Fibroblast of gingiva (primary cell): Measurements from ENCODE around the gene ZG16.
"Not testable (repeated sequence)": the region's sequence is repeated elsewhere in the genome, so short reads cannot be mapped to it uniquely, and the experiment has no call there.

Experiments
- DNase-seq: peaks from one replicate; pipeline ENCODE4 v3.0.0-alpha.2; 2011; ENCODE audit warnings: low read depth

Gene ZG16, protein sequence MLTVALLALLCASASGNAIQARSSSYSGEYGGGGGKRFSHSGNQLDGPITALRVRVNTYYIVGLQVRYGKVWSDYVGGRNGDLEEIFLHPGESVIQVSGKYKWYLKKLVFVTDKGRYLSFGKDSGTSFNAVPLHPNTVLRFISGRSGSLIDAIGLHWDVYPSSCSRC

DNA sequence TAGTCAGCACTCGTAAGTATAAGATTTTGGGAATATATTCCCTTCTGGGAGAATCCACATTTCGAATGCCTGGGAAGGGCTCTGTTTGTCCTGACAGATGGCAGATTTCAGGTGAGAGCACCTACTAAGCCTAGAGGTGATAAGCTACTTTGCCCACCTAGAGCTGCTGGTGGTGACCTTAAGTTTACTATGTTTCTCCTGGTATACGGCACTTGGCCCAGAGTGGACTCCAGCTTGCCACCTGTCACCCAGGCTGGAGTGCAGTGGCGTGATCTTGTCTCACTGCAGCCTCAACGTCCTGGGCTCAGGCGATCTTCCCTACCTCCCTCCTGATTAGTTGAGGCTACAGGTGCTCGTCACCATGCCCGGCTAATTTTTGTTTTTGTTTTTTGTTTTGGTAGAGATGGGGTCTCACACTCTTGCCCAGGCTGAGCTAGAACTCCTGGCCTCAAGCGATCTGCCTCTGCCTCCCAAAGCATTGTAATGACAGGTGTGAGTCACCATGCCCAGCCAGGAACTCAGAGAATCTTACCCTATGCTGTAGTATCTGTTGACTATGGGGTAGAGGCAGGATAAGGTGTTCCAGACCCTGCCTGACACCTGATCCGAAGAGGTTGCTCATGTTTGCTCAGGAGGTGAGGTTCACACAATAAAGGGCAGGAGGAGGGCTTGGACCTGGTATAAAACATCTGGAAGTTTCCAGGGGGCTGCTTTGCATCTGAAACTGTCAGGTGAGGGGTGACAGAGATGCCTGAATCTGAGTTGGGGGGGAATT is at the start of gene ZG16:
TSS of gene ZG16 (plus strand) at position 681 of the 775 bp plus-strand sequence. CDS start 1,011 bp downstream, outside the sequence.
- DNase-seq: no peak

DNA sequence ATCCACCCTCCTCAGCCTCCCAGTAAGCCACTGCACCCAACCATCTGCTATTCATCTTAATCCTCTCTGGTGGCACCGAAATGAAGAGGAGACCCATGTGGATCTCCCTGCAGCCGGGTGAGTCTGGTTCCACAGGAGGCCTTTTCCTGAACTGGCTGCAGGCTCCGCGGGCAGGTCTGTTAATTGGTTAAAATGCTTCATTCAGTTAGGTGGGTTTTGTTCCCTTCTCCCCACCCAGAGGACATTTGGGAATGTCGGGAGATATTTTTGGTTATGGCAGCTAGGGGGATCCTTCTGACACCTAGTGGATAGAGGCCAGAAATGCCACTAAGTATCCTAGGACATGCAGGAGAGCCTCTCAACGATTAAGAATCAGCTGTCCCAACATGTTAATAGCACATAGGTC is 48.9 kb upstream of the ZG16 start:
- peak; percentile 33 for DNase-seq

DNA sequence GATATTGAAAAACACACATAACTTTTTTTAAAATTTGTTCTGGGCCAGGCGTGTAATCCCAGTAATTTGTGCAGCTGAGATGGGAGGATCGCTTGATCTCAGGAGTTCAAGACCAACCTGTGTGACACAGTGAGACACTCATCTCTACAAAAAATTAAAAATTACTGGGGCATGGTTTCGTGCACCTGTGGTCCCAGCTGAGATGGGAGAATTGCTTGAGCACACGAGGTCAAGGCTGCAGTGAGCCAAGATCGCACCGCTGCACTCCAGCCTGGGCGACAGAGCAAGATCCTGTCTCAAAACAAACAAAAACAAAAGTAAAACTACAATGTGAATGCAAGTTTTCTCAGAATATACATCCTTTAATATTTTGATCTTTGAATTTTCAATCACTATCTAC is 47.4 kb upstream of the ZG16 start:
- no peak for DNase-seq

DNA sequence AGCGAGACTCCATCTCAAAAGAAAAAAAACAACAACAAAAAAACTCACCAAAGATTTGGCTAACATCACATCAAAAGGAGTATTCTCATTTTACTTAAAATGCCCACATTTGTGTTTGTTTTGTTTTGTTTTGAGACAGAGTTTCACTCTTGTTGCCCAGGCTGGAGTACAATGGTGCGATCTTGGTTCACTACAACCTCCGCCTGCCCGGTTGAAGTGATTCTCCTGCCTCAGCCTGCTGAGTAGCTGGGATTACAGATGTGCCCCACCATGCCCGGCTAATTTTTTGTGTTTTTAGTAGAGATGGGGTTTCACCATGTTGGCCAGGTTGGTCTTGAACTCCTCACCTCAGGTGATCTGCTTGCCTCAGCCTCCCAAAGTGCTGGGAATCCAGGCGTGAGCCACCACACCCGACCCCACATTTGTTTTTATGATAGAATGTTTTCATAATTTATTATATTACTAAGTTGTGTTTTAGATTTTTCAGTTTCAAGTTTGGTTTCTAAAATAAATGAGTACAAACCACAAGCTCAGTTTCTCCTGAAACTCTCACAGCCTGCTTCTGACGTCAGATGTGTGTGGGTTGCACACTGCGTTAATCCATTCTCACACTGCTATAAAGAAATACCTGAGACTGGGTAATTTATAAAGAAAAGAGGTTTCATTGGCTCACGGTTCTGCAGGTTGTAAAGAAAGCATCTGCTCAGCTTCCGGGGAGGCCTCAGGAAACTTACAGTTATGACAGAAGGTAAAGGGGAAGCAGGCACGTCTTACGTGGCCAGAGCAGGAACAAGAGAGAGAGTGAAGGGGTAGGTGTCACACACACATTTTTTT is 46.1 kb upstream of the ZG16 start:
- not testable (repeated sequence) for DNase-seq

DNA sequence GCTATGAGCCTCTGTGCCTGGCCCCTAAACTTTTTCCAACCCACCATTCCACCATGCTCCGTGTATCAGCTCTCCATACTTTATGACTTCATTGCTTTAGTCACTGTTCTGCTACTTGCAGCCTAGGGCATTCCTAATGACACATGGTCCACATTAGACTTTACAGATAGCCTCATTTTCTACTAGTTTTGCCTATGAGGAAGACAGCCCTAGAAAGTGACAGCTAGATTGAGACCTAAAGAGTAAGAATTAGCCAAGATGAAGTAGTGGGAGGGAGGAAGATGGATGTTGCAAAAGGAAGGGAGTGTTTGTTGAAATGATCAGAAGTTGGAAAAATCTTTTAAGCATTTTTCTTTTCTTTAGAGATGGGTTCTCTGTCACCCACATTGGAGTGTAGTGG is 43.3 kb upstream of the ZG16 start:
- no peak for DNase-seq

DNA sequence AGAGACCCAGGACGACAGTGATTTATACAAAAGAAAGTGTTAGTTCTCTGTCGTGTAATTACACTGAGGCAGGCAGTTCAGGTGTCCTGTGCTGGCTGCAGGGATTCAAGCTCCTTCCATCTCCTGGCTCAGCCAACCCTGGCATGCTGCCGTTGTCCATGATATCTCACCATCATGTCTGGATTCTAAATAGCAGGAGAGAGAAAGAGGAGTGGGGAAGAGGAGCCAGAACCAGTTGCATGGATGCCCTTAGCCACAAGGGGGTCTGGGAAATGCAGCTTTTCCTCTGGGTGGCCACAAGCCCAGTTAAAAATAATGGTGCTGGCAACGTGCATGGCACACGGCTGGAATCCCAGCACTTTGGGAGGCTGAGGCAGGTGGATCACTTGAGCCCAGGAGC is 41.9 kb upstream of the ZG16 start:
- DNase-seq: no peak

DNA sequence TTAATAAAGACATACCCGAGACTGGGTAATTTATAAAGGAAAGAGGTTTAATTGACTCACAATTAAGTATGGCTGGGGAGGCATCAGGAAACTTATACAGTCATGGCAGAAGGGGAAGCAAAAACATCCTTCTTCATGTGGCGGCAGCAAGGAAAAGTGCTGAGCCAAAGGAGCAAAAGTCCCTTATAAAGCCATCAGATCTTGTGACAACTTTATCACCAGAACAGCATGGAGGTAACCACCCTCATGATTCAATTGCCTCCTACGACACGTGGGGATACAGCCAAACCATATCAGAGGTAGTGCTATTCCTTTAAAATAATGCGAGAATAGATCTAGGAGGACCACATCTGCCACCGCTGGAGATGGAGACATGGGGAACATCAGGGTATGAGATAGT is 41.3 kb upstream of the ZG16 start:
- DNase-seq: no peak

DNA sequence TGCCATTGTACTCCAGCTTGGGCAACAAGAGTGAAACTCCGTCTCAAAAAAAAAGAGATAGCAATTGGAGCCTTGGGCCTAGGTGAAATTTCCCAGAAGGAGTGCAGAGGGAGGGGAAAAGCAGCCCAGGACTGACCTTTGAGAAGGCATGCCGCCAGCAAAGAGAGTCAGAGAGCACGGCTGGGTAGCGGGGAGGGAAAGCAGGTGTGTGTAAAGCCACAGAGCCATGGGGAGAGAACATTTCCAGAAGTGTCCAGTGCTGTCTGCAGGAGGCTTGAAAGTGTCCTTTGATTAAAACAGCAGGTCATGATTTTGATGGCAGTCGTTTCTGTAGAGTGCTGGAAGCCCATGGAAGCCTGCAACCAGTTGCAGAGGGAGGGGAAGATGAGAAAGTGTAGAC is 40.3 kb upstream of the ZG16 start:
- no peak for DNase-seq

DNA sequence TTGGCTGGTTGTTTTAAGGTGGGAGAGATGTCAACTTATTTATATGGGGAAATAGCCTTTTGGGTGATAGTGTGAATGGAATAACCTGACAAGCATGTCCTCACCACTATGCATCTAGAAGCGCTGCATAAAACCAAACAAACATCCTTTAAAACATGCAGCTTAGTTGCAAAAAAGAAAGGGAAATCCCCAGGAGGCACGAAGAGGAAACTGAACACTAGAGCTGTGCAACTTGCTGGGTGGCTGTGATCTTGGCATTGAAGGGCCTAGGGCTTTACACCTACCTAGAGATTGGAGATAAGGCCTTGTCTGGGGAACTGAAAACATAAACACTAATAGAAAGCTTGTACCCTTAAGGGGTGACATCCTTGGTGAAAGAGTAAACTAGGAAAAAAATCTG is 39.5 kb upstream of the ZG16 start:
- no peak for DNase-seq

DNA sequence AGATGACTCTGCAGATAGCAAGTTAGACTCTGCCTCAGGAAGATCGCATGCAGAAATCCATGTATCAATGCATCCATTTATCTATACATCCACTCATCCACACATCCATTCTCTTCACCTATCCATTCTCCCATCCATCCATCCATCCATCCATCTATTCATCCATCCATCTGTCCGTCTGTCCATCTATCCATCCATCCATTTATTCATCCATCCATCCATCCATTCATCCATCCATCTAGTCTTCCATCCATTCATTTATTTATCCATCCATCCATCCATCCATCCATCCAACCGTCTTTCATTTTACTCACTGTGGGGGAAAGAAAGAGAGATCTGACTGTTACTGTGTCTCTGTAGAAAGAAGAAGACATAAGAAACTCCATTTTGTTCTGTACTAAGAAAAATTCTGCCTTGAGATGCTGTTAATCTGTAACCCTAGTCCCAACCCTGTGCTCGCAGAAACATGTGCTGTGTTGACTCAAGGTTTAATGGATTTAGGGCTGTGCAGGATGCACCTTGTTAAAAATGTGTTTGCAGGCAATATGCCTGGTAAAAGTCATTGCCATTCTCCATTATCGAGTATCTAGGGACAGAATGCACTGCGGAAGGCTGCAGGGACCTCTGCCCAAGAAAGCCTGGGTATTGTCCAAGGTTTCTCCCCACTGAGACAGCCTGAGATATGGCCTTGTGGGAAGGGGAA is 38.0 kb upstream of the ZG16 start:
- not testable (repeated sequence) for DNase-seq

DNA sequence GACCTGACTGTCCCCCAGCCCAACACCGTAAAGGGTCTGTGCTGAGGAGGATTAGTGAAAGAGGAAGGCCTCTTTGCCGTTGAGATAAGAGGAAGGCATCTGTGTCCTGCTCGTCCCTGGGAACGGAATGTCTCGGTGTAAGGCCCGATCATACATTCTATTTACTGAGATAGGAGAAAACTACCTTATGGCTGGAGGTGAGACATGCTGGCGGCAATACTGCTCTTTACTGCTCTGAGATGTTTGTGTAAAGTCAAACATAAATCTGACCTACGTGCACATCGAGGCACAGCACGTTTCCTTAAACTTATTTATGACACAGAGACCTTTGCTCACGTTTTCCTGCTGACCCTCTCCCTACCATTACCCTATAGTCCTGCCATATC is 37.4 kb upstream of the ZG16 start:
- DNase-seq: not testable (repeated sequence)

DNA sequence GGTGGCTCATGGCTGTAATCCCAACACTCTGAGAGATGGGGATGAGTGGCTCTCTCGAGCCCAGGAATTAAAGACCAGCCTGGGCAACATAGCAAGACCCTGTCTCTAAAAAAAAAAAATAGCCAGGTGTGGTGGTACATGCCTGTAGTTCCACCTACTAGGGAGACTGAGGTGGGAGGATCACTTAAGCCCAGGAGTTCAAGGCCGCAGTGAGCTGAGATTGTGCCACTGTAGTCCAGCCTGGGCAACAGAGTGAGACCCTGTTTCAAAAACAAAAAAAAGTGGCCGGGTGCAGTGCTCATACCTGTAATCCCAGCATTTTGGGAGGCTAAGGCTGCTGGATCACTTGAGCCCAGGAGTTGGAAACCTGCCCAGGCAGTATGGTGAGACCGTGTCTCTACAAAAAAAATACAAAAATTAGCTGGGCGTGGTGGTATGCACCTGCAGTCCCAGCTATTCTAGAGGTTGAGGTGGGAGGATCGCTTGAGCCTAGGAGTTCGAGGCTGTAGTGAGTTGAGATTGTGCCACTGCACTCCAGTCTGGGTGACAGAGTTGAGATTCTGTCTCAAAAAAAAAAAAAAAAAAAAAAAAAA is 35.3 kb upstream of the ZG16 start:
- DNase-seq: no peak

DNA sequence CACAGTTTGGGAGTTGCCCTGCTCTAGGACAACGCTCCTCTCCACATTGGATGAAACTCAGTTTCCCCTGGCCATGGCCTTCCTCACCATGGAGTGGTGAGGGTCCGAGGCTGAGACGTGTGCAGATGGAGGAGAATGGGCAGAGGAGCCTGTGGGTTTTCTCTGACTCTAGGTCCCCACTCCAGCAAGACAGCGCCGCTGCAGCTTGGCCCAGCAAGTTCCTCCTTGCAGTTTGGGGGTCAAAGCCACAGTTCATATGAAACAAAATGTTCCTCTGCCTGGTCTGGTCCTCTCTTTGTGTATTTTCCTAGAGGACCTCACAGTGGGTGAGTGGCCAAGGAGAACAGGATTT is 34.6 kb upstream of the ZG16 start:
- no peak for DNase-seq

DNA sequence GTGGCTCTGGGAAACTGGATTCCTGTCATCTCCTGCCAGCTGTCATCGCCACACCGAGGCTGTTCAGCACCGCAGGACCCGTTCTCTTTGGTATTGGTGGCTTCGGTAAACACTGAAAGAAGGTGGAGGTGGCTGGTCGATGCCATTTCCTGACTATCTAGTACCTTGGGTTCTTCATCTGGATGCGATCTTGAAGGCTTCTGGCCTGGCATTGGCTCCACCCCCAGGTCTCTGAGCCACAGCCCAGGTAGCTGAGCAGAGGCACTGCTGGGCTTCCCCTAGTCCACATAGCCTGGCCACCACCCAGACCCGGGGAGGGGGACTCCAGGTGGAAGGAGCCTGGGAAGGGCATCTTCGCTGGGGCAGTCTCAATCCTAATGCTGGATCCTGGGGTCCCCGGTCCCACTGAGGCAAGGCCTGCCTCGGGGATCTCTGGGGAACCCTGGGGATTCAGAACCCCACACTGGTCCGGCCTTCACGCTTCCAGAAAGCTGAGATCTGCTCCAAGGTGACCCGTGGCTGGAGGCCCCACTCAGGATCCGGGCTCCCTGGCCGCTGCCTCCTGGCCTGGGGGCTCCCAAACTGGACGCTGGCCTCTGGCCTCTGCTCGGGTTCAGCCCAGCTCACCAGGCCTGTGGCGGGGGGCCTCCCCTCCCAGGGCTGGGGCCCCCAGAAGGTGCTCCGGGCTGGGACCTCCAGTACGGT is 34.1 kb upstream of the ZG16 start:
- no peak for DNase-seq

DNA sequence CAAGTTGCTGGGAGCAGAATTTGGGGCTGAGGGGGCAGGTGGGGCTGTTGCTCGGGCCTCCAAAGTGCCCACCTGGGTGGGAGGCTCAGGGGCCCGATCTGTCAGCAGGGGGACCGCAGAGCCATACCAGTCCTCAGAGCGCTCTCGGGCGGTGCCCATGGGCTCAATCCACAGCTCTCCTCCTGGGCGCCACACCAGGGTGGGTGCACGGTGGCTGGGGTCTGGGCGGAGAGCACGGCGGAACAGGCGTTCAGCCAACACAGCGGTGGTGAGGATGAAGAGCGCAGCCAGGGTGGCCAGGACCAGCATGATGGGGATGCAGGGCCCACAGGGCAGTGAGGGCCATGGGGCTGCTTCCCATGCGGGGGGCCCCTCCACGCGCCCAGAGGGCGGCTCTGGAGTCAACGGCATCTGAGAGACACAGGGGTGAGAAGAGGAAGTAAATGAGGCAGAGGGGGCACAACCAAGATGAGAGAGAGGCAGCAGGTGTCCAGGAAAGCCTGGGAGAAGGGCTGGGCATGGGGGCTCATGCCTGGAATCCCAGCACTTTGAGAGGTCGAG is 33.4 kb upstream of the ZG16 start:
- DNase-seq: no peak

DNA sequence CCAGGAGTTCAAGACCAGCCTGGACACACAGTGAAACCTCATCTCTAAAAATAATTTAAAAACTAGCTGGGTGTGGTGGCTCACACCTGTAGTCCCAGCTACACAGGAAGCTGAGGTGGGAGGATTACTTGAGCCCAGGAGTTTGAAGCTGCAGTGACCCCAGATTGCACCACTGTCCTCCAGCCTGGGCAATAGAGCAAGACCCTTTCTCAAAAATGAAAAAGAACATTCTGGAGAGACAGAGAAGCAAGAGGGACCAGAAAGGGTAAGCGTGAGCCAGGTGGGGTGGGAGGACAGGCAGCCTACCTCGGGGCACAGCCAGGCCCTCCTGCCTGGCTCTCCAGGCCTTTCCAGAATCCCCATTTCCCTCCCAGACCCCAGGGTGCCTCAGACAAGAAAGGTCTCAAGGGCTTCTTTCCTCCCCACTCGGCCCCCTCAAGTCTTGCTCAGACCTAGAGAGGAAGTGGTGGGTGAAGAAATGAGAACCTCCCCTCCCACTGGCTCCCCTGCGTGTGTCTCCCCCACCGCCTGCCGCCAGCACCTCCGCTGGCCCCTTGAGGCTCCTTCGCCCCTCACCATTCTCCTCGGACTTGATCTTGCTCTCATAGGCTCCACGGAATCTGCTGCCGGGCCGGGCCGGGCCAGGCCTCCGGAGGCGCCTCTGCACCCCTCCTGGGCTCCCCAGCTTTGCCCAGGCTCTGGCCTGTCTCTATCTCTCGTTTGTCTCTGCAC is 32.8 kb upstream of the ZG16 start:
- DNase-seq: no peak

DNA sequence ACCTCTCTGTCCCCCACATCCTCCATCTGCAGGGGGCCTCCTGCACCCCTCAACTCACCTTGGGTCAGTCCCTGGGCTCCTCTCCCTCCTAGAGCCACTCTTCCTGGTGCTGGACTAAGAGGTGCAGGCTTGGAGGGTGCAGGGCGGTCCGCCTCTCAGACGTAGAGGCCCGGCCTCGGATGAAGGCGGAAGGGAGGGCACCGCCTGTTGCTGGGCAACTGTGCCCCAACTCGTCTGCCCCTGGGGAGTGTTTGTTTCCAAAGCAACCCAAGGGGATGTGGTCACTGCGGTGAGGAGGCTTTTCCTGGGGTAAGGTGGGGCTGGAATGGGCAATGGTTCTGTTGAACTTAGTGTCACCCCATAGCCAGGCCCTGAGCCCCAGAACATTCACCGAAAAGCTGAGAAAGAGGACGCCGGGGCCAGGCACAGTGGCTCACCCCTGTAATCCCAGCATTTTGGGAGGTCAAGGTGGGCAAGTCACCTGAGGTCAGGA is 32.2 kb upstream of the ZG16 start, which contains the start of gene C16orf54:
TSS of gene C16orf54 (minus strand) at position 138 of the 493 bp plus-strand sequence. CDS start 1,039 bp downstream, outside the sequence.
- DNase-seq: no peak

DNA sequence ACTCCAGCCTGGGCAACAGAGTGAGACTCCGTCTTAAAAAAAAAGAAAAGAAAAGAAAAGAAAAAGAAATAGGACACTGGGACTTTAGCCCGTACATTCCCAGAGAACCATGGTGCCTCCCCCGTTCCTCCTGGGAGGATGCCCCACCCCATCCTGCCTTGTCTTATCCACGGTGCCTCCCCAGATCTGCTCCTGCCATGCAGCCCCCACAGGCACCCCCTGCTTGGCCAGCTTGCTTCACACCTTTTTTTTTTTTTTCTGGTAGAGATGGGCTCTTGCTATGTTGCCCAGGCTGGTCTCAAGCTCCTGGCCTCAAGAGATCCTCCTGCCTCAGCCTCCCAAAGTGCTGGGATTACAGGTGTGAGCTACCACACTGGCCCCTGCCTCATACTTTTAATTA is 31.5 kb upstream of the ZG16 start:
- DNase-seq: not testable (repeated sequence)

DNA sequence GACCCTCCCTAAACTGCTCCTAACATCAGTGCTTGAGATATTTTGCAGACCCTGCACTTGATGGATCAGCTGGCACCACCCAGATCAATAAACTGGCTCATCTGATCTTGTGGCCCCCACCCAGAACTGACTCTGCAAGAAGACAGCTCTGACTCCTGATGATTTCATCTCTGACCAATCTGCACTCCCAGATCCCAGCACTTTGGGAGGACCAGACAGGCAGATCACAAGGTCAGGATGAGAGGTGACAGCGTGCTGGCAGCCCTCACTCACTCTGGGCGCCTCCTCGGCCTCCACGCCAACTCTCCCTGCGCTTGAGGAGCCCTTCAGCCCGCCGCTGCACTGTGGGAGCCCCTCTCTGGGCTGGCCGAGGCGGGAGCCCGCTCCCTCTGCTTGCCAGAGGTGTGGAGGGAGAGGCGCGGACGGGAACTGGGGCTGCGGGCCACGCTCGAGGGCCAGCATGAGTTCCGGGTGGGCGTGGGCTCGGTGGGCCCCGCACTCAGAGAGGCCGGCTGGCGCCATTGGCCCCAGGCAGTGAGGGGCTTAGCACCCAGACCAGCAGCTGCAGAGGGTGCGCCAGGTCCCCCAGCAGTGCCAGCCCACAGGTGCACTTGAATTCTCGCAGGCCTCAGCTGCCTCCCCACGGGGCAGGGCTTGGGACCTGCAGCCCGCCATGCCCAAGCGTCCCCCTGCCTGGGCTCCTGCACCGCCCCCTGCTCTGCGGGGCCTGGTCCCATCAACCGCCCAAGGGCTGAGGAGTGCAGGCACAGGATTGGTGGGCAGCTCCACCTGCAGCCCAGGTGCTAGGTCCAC is 29.9 kb upstream of the ZG16 start:
- DNase-seq: no peak
